Naive thymus-derived CD4-positive, alpha-beta T cell (primary cell): ENCODE data around the gene SH3YL1. TPM values are rescaled to one million over a fixed set of nuclear protein-coding genes. Genes with fewer than 3 reads are reported as not detected.

Source experiments
- ATAC-seq: fragments of 150-1000 bp; cut with Tn5 transposase; 2 replicates; pipeline ENCODE4 v1.10.0; 2021; ENCODE audit warnings: mild to moderate bottlenecking, moderate library complexity
- CTCF ChIA-PET: fragments of 350-600 bp; sonication (Branson Sonifier 250); formaldehyde crosslinking; loops from one replicate; lab custom pipeline; 2021; ENCODE audit warnings: antibody characterized with exemption; lab: Charles Lee
- POLR2A ChIA-PET: fragments of 350-600 bp; sonication (Branson Sonifier 250); formaldehyde crosslinking; loops from one replicate; lab custom pipeline; 2021; ENCODE audit warnings: antibody characterized with exemption, inconsistent platforms; lab: Charles Lee
- DNase-seq, 9 donors: peaks; one replicate each; pipeline versions ENCODE4 v3.0.0 to v3.0.0-alpha.2; 2020 to 2022; ENCODE audit warnings: mixed read lengths in 1 of 9
- H3K27ac ChIP-seq: one replicate; pipeline ENCODE4 v1.7.0; 2013; ENCODE audit warnings: mild to moderate bottlenecking, low read depth, low read length, moderate library complexity
- H3K27me3 ChIP-seq, 2 donors: one replicate each; pipeline ENCODE4 v1.7.0; 2013; ENCODE audit warnings: low read length in 2 of 2, mild to moderate bottlenecking in 2 of 2, moderate library complexity in 2 of 2; ENCODE audit not compliant: control insufficient read depth in 2 of 2, insufficient read depth in 2 of 2
- H3K36me3 ChIP-seq, 3 experiments: 1 replicate in 2 of 3; 2 replicates in 1 of 3; pipeline ENCODE4 v1.7.0; 2013; ENCODE audit warnings: low read length in 3 of 3, mild to moderate bottlenecking in 3 of 3, moderate library complexity in 1 of 3; ENCODE audit not compliant: insufficient read depth in 3 of 3, control insufficient read depth in 2 of 3
- H3K4me1 ChIP-seq, 2 donors: one replicate each; pipeline ENCODE4 v1.7.0; 2013; ENCODE audit warnings: low read length in 2 of 2, mild to moderate bottlenecking in 2 of 2, moderate library complexity in 1 of 2; ENCODE audit not compliant: control insufficient read depth in 2 of 2, insufficient read depth in 2 of 2
- H3K4me3 ChIP-seq: 2 replicates; pipeline ENCODE4 v1.7.0; 2013; ENCODE audit warnings: mild to moderate bottlenecking, low read length
- H3K9me3 ChIP-seq, 3 experiments: 1 replicate in 2 of 3; 2 replicates in 1 of 3; pipeline ENCODE4 v1.7.0; 2013; ENCODE audit warnings: low read length in 3 of 3; ENCODE audit not compliant: control insufficient read depth in 2 of 3
- H3K27ac Mint-ChIP-seq, 9 donors: one replicate each; pipeline ENCODE4 v1.8.0; 2020 to 2022; ENCODE audit warnings: mixed read lengths in 9 of 9, mild to moderate bottlenecking in 8 of 9, moderate library complexity in 5 of 9, inconsistent platforms in 2 of 9
- H3K27me3 Mint-ChIP-seq, 5 donors: one replicate each; pipeline ENCODE4 v1.8.0; 2021 to 2022; ENCODE audit warnings: mixed read lengths in 5 of 5, mild to moderate bottlenecking in 1 of 5
- H3K36me3 Mint-ChIP-seq, 5 donors: one replicate each; pipeline ENCODE4 v1.8.0; 2020 to 2022; ENCODE audit warnings: mixed read lengths in 5 of 5, mild to moderate bottlenecking in 3 of 5, inconsistent platforms in 1 of 5
- H3K4me1 Mint-ChIP-seq, 7 donors: one replicate each; pipeline ENCODE4 v1.8.0; 2020 to 2022; ENCODE audit warnings: mixed read lengths in 7 of 7, mild to moderate bottlenecking in 3 of 7, inconsistent platforms in 1 of 7
- H3K4me3 Mint-ChIP-seq, 10 donors: one replicate each; pipeline ENCODE4 v1.8.0; 2020 to 2022; ENCODE audit warnings: mild to moderate bottlenecking in 10 of 10, mixed read lengths in 10 of 10, moderate library complexity in 6 of 10, inconsistent platforms in 2 of 10
- H3K9me3 Mint-ChIP-seq, 11 donors: one replicate each; pipeline ENCODE4 v1.8.0; 2020 to 2022; ENCODE audit warnings: mixed read lengths in 11 of 11, mild to moderate bottlenecking in 4 of 11, inconsistent platforms in 1 of 11, moderate library complexity in 1 of 11
- intact Hi-C, 2 donors: fragments of 100-400 bp; cut with micrococcal nuclease; formaldehyde crosslinking; loops; one replicate each; pipeline ENCODE4 v1.15.1; 2023
- polyA plus RNA-seq, 2 donors: library from polyadenylated mRNA; unstranded; fragments of 300-500 nt; fragmentation: Illumina TruSeq; gene quantifications; one replicate each; pipeline ENCODE4 v1.2.3, GENCODE V29; 2021
- total RNA-seq, 6 experiments: library from RNA in 5 of 6; stranded (reverse) in 5 of 6; gene quantifications; 1 replicate in 5 of 6; 2 replicates in 1 of 6; pipeline ENCODE4 v1.2.3 and lab custom pipeline; 2021 to 2026

Gene SH3YL1
- total and polyA plus RNA-seq, 7 experiments from 2014 or later: 16.5 to 94.1 (median 52.2) TPM

- ATAC-seq (no peak), DNase-seq (no peak)
- intact Hi-C loops: no loop called here
- ChIA-PET POLR2A (no interaction called here), CTCF (interaction anchor here (0.6 kb wide), 1 partner anchor 1289 kb away, joined by 3 read pairs; no protein-coding TSS in a partner anchor)
- Mint-ChIP-seq H3K9me3 (peaks cover 0 to 27% (median 9%) of the 10 kb centered on the region in 11 donors), H3K27ac (no peak overlapping the region), H3K4me1 (peaks cover 0 to 4% (median 0%) of the 10 kb centered on the region in 7 donors), H3K36me3 (peaks cover 11 to 33% (median 17%) of the 10 kb centered on the region in 5 donors), H3K4me3 (no peak overlapping the region), H3K27me3 (no peaks in the 10 kb centered on the region)
- no peaks in the 10 kb centered on the region for H3K27me3 ChIP-seq
- H3K4me3 ChIP-seq: no peak overlapping the region
- H3K4me1 ChIP-seq: no peaks in the 10 kb centered on the region
- H3K27ac ChIP-seq: no peak overlapping the region
- H3K36me3 ChIP-seq: peaks cover 0 to 13% (median 0%) of the 10 kb centered on the region in 3 experiments
- peaks cover 0 to 12% (median 0%) of the 10 kb centered on the region in 3 experiments for H3K9me3 ChIP-seq
These were observed 8.6 kb downstream of the SH3YL1 start for GRCh38 chr2:255195-255594.

GRCh38 chr2:254241-254640 lies 9.6 kb downstream of the SH3YL1 start:
- Histone ChIP-seq H3K4me1 (no peaks in the 10 kb centered on the region), H3K36me3 (peaks cover 0 to 18% (median 0%) of the 10 kb centered on the region in 3 experiments), H3K4me3 (no peak overlapping the region), H3K27ac (no peak overlapping the region), H3K27me3 (no peaks in the 10 kb centered on the region), H3K9me3 (peaks cover 0 to 12% (median 0%) of the 10 kb centered on the region in 3 experiments)
- ATAC-seq (no peak), DNase-seq (no peak)
- POLR2A ChIA-PET: no interaction called here
- CTCF ChIA-PET: no interaction called here
- H3K9me3 Mint-ChIP-seq: peaks cover 0 to 22% (median 9%) of the 10 kb centered on the region in 11 donors
- H3K4me3 Mint-ChIP-seq: no peak overlapping the region
- intact Hi-C loops: no loop called here
- H3K27ac Mint-ChIP-seq: peak overlapping the region in 1 of 9 donors; percentile 31
- no peaks in the 10 kb centered on the region for H3K27me3 Mint-ChIP-seq
- H3K36me3 Mint-ChIP-seq: peaks cover 10 to 29% (median 20%) of the 10 kb centered on the region in 5 donors
- H3K4me1 Mint-ChIP-seq: peaks cover 0 to 4% (median 0%) of the 10 kb centered on the region in 7 donors

GRCh38 chr2:253202-253638 lies 10.6 kb downstream of the SH3YL1 start:
- H3K9me3 ChIP-seq: peaks cover 0 to 5% (median 0%) of the 10 kb centered on the region in 3 experiments
- no peak for DNase-seq
- ChIA-PET POLR2A (no interaction called here), CTCF (no interaction called here)
- intact Hi-C loops: loop anchor here in 1 of 2 donors (1.0 kb wide), 1 partner anchor 11 kb away; the partner anchor contains the start of genes ACP1 and SH3YL1
- ATAC-seq: no peak
- no peak overlapping the region for H3K27ac ChIP-seq
- H3K4me1 ChIP-seq: no peaks in the 10 kb centered on the region
- peaks cover 0 to 22% (median 0%) of the 10 kb centered on the region in 3 experiments for H3K36me3 ChIP-seq
- no peak overlapping the region for H3K4me3 ChIP-seq
- Mint-ChIP-seq H3K27ac (no peak overlapping the region), H3K27me3 (no peaks in the 10 kb centered on the region), H3K4me3 (no peak overlapping the region), H3K9me3 (peaks cover 0 to 12% (median 4%) of the 10 kb centered on the region in 11 donors), H3K4me1 (no peaks in the 10 kb centered on the region), H3K36me3 (peaks cover 3 to 26% (median 18%) of the 10 kb centered on the region in 5 donors)
- H3K27me3 ChIP-seq: no peaks in the 10 kb centered on the region

DNA sequence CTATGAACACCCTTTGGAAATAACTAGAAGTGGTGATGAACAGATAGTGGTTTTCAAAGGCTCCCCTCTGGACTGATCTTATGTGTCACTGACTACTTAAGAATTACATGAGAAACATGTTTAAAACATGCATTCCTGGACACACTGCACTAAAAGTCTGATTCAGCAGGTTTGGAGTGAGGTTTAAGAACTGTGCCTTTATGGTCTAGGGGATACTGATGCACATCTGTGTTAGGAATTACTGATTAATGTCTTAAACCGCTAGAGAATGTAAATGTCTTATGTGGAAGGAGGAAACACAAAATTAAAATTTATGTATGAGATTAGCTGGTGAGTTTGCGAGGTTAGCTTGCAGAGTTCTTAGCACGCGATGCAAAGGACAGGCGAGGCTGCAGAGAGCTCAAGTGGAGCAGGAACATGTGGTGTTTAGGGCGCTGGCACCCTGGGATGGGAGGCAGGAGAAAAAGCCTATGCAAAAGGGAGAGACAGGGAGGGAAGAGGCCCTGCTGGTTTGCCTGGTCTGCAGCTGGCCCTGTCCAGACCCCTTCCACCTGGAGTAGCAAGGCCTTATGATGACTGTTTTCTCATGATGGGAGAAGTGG lies 11.7 kb downstream of the SH3YL1 start:
- intact Hi-C loops: no loop called here
- Mint-ChIP-seq H3K36me3 (peaks cover under 1 to 24% (median 15%) of the 10 kb centered on the region in 5 donors), H3K4me1 (peaks cover 0 to under 1% (median 0%) of the 10 kb centered on the region in 7 donors)

DNA sequence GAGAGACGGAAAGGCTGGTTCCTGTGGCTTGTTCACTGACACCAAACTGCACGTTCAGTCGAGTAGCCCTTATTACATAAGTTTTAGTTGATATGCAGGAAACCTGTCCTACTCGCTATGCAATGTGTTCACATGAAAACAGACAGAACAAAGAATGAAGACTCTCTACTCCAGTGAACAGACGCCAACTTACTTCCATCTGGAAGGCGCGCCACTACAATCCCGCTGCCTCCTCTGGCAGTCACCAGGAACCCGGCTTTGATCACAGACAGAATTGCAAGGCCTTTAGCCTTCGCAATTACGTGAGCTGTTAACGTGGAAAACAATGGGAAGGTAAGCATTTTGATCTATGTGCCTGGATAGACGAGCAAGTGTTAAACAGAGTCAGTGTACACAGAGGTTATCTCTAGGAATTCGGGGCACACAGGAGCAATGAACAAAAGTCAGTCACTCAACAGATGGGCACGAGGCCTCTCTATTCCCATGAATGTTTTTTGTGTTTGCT lies 14.2 kb downstream of the SH3YL1 start:
- ATAC-seq: no peak
- H3K27me3 Mint-ChIP-seq: no peaks in the 10 kb centered on the region
- no peaks in the 10 kb centered on the region for H3K27me3 ChIP-seq
- H3K4me3 ChIP-seq: no peak overlapping the region
- CTCF ChIA-PET: interaction anchor here (1.9 kb wide), 1 partner anchor 387 kb away, joined by 5 read pairs; no protein-coding TSS in a partner anchor
- peaks cover 4 to 9% (median 7%) of the 10 kb centered on the region in 7 donors for H3K4me1 Mint-ChIP-seq
- H3K9me3 Mint-ChIP-seq: no peaks in the 10 kb centered on the region
- H3K27ac ChIP-seq: no peak overlapping the region
- POLR2A ChIA-PET: no interaction called here
- intact Hi-C loops: loop anchor here in 1 of 2 donors (10.0 kb wide), 1 partner anchor 1295 kb away; no protein-coding TSS in a partner anchor
- H3K4me3 Mint-ChIP-seq: no peak overlapping the region
- H3K4me1 ChIP-seq: no peaks in the 10 kb centered on the region
- H3K27ac Mint-ChIP-seq: peak overlapping the region in 3 of 9 donors; percentile 19 to 55 (median 27)
- H3K36me3 Mint-ChIP-seq: peaks cover 5 to 39% (median 24%) of the 10 kb centered on the region in 5 donors
- no peaks in the 10 kb centered on the region for H3K9me3 ChIP-seq
- DNase-seq: no peak
- H3K36me3 ChIP-seq: peaks cover 3 to 35% (median 4%) of the 10 kb centered on the region in 3 experiments

More for the DNA sequence above, 11.7 kb downstream of the SH3YL1 start:
- Histone ChIP-seq H3K27me3 (no peaks in the 10 kb centered on the region), H3K4me1 (no peaks in the 10 kb centered on the region), H3K36me3 (peaks cover 0 to 27% (median under 1%) of the 10 kb centered on the region in 3 experiments), H3K4me3 (no peak overlapping the region), H3K9me3 (no peaks in the 10 kb centered on the region), H3K27ac (no peak overlapping the region)
- H3K9me3 Mint-ChIP-seq: peaks cover 0 to 6% (median 0%) of the 10 kb centered on the region in 11 donors
- ChIA-PET POLR2A (interaction anchor here (1.1 kb wide), 1 partner anchor 424 kb away, joined by 3 read pairs; no protein-coding TSS in a partner anchor), CTCF (interaction anchor here (0.6 kb wide), 1 partner anchor 38 kb away, joined by 3 read pairs; no protein-coding TSS in a partner anchor)
- H3K4me3 Mint-ChIP-seq: no peak overlapping the region
- H3K27me3 Mint-ChIP-seq: no peaks in the 10 kb centered on the region
- DNase-seq: no peak
- no peak for ATAC-seq
- peak overlapping the region in 1 of 9 donors; percentile 62 for H3K27ac Mint-ChIP-seq

- Mint-ChIP-seq H3K27ac (no peak overlapping the region), H3K27me3 (no peaks in the 10 kb centered on the region), H3K4me1 (peaks cover 4 to 9% (median 7%) of the 10 kb centered on the region in 7 donors), H3K9me3 (no peaks in the 10 kb centered on the region), H3K4me3 (no peak overlapping the region), H3K36me3 (peaks cover 5 to 47% (median 28%) of the 10 kb centered on the region in 5 donors)
- Histone ChIP-seq H3K4me3 (no peak overlapping the region), H3K4me1 (no peaks in the 10 kb centered on the region), H3K9me3 (no peaks in the 10 kb centered on the region), H3K36me3 (peaks cover 3 to 40% (median 4%) of the 10 kb centered on the region in 3 experiments), H3K27me3 (no peaks in the 10 kb centered on the region), H3K27ac (no peak overlapping the region)
- no peak for DNase-seq
- ChIA-PET POLR2A (no interaction called here), CTCF (no interaction called here)
- intact Hi-C loops: loop anchor here in 1 of 2 donors (10.0 kb wide), 1 partner anchor 1296 kb away; no protein-coding TSS in a partner anchor
- no peak for ATAC-seq
These were observed 15.1 kb downstream of the SH3YL1 start for GRCh38 chr2:248724-249123.
